K562 (cell line): Measurements from ENCODE around the gene PIK3R4. TPM values are rescaled to one million over a fixed set of nuclear protein-coding genes. Genes with fewer than 3 reads are reported as not detected.

Experiments
- HIVEP1 ChIP-seq: fragments of 250-450 bp; sonication (Bioruptor Pico); IDR thresholded peaks from 2 replicates; pipeline ENCODE4 v1.4.0; 2020; ENCODE audit warnings: mild to moderate bottlenecking
- HMG20B ChIP-seq: fragments of 250-450 bp; sonication (Bioruptor Pico); IDR thresholded peaks from 2 replicates; pipeline ENCODE4 v1.5.0; 2021; ENCODE audit warnings: mild to moderate bottlenecking
- LEF1 ChIP-seq: fragments of 450-650 bp; IDR thresholded peaks from 2 replicates; pipeline ENCODE4 v1.6.1; 2016; ENCODE audit warnings: mild to moderate bottlenecking
- MCM3 ChIP-seq: fragments of 450-650 bp; IDR thresholded peaks from 2 replicates; pipeline ENCODE4 v1.6.1; 2016
- MYC ChIP-seq, 2 experiments: fragments of 250-450 bp in 1 of 2; sonication (Bioruptor Pico) in 1 of 2; IDR thresholded peaks; 2 replicates each; pipeline versions ENCODE4 v1.5.1 to v1.6.1; 2012 to 2021; ENCODE audit warnings: low read depth in 2 of 2, borderline replicate concordance in 1 of 2, improper control_type of control experiment in 1 of 2, low read length in 1 of 2, mild to moderate bottlenecking in 1 of 2, moderate library complexity in 1 of 2
- TCF7L2 ChIP-seq: fragments of 150-350 bp; IDR thresholded peaks from 2 replicates; pipeline ENCODE4 v1.6.1; 2016; ENCODE audit warnings: low read depth, mild to moderate bottlenecking, low read length, moderate library complexity
- TGIF2 ChIP-seq: sonication (generic); formaldehyde crosslinking; IDR thresholded peaks from 2 replicates; pipeline ENCODE4 v1.8.1; 2022; ENCODE audit warnings: mild to moderate bottlenecking, missing genetic modification reagents, moderate library complexity
- ZFP36 ChIP-seq: fragments of 150-350 bp; IDR thresholded peaks from 2 replicates; pipeline ENCODE4 v1.6.1; 2018; ENCODE audit warnings: low read length, low read depth; ENCODE audit not compliant: partially characterized antibody
- ZNF263 ChIP-seq: sonication (generic); formaldehyde crosslinking; IDR thresholded peaks from 2 replicates; pipeline ENCODE4 v1.8.0; 2022; ENCODE audit warnings: mild to moderate bottlenecking, missing genetic modification reagents, borderline replicate concordance
- ZNF696 ChIP-seq: fragments of 250-450 bp; sonication (Bioruptor Pico); conservative IDR thresholded peaks from 2 replicates; pipeline ENCODE4 v1.4.0; 2020; ENCODE audit warnings: mild to moderate bottlenecking, moderate library complexity
- polyA plus RNA-seq, 8 experiments: library from polyadenylated mRNA; depleted of rRNA in 4 of 8; stranded (reverse) in 5 of 8; unstranded in 3 of 8; fragments of >200 nt; fragmentation: Nextera tagmentation in 2 of 8; fragmentation: Illumina TruSeq in 1 of 8; extraction: Ambion mirVana in 2 of 8; extraction: Trizol in 1 of 8; gene quantifications; 2 replicates each; pipeline versions ENCODE4 v1.2.1 to v1.2.3, GENCODE V29; 2011 to 2014; ENCODE audit warnings: inconsistent platforms in 1 of 8, missing spikeins in 1 of 8
- total RNA-seq, 7 experiments: library from RNA; depleted of rRNA in 6 of 7; stranded (reverse); fragments of >200 nt in 6 of 7; fragmentation: Illumina TruSeq in 2 of 7; extraction: Trizol in 2 of 7; gene quantifications; 2 replicates each; pipeline versions ENCODE4 v1.2.1 to v1.2.3, GENCODE V29; 2011 to 2021; ENCODE audit warnings: low replicate concordance in 1 of 7
- TF ChIP-seq, protein P1 (sequence below): fragments of 150-350 bp; conservative IDR thresholded peaks from 2 replicates; pipeline ENCODE4 v1.6.1; 2014; ENCODE audit warnings: low read length

Gene PIK3R4
- total and polyA plus RNA-seq, 9 of the 15 experiments (the other 6 are each of a cell fraction or from before 2014, with no cell fraction given), result 20.6 to 45.8 (median 26.0) TPM

- TF ChIP-seq MYC (IDR thresholded peaks at IDR 0.05; ENCODE audit: low read depth, low read length), result no peak
- no peak for TF ChIP-seq MYC (CRISPR knock-in tag; IDR thresholded peaks at IDR 0.05; ENCODE audit: borderline replicate concordance, low read depth)
- no peak for TF ChIP-seq ZFP36
- no peak for TF ChIP-seq LEF1
- TF ChIP-seq MCM3, result no peak
- no peak for TF ChIP-seq ZNF263 (CRISPR knock-in tag)
- no peak for TF ChIP-seq TGIF2 (CRISPR knock-in tag)
- TF ChIP-seq HMG20B (CRISPR knock-in tag), result no peak
- TF ChIP-seq ZNF696 (CRISPR knock-in tag), result no peak
- no peak for TF ChIP-seq HIVEP1
- no peak for TF ChIP-seq TCF7L2
- TF ChIP-seq, protein P1, sequence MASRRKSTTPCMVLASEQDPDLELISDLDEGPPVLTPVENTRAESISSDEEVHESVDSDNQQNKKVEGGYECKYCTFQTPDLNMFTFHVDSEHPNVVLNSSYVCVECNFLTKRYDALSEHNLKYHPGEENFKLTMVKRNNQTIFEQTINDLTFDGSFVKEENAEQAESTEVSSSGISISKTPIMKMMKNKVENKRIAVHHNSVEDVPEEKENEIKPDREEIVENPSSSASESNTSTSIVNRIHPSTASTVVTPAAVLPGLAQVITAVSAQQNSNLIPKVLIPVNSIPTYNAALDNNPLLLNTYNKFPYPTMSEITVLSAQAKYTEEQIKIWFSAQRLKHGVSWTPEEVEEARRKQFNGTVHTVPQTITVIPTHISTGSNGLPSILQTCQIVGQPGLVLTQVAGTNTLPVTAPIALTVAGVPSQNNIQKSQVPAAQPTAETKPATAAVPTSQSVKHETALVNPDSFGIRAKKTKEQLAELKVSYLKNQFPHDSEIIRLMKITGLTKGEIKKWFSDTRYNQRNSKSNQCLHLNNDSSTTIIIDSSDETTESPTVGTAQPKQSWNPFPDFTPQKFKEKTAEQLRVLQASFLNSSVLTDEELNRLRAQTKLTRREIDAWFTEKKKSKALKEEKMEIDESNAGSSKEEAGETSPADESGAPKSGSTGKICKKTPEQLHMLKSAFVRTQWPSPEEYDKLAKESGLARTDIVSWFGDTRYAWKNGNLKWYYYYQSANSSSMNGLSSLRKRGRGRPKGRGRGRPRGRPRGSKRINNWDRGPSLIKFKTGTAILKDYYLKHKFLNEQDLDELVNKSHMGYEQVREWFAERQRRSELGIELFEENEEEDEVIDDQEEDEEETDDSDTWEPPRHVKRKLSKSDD, result no peak
Observed at GRCh38 chr3:130686833-130687232, 59.8 kb downstream of the PIK3R4 start (continued).
